Measurements from ENCODE around the gene CPE.
A peak's percentile ranks its signal among the peaks of the same experiment; 100 is the strongest.
"Not testable (repeated sequence)": the region's sequence is repeated elsewhere in the genome, so short reads cannot be mapped to it uniquely, and the experiment has no call there.

Gene CPE

GRCh38 chr4:165464813-165465381 is 86.1 kb downstream of the CPE start:
- no peak for DNase-seq (ENCODE audit: low read depth)

GRCh38 chr4:165470009-165470408 is 91.2 kb downstream of the CPE start:
- no peak for DNase-seq (ENCODE audit: low read depth)

DNA sequence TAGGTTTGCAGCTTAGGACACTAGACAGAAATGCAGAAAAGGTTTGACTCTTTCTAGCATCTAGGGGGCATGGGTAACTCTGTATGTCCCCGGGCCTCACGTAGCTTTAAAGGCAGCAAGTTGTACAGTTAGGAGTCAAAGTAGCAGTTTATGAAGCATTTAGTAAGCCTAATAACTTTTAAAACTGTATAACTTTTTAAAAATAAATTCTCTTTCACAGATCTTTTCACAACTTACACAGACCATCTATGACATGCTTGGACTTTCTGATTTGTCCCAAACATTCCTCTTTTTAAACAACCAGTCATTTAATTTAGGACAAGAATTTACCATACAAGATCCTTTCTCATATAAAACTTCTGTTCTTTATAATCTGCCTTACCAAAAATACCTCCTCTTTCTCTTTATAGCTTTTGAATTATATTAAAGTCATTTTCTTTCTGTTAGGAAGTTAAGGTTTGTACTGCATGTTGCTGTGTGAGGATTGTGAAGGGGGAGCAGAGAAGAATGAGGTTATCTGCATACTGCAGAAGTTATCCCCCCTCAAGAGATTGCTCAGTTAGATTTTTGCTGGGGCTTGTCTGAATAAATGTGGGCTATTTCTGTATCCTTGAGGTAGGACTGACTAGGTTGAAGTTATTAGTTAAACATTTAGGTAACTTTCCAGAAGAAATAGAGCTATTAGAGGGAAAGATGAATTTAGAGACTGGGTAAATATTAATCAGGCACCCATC is 94.3 kb downstream of the CPE start:
- no peak for DNase-seq (ENCODE audit: low read depth)

DNA sequence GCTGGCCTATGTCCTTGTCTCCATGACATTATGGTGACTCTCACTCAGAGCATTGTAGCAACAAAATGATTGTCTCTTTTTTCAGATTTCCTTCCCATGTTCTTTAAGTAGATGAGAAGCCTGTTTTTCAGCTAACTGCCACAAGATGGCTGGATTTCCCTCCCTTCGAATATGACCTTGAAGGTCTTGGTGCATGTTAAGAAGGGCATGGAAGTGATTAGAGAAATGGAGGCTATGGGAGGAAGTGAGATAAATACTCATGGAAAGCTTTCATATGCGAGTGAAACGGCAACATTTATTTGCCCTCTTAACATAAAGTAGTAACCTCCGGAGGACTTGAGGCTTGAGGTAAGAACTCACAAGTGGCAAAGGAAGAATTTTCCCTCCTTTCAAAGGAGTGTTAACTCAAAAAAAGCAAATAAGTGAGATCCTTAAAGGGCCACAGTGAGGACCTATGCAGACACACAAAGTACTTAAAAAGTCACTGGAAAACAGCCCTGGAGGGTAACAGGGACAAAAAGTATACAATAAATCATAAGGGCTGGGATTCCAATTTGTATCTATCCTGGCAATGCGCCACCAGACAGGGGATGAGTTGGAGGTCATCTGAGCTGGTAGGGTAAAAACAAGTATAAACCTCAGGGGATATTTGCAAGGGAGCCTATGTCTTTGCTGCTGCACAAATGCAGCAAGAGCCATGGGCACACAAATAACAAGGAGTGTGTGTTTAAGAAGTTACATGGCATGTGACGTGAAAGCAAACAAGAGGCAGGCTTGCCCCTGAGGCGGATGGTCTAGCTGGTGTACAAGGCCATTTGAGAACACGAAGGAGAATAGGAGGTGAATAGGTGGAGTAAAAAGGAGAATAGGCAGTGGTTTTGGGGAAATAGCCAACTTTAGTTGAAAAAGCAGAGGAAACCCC is 96.2 kb downstream of the CPE start:
- no peak for DNase-seq (ENCODE audit: low read depth)

- no peak for DNase-seq (ENCODE audit: low read depth)
Observed at GRCh38 chr4:165475706-165476070, 96.9 kb downstream of the CPE start.

- DNase-seq (ENCODE audit: low read depth), result no peak
Observed at GRCh38 chr4:165476214-165477098, 97.6 kb downstream of the CPE start.

- DNase-seq (ENCODE audit: low read depth), result no peak
Observed at GRCh38 chr4:165477799-165478198, 99.0 kb downstream of the CPE start.

DNA sequence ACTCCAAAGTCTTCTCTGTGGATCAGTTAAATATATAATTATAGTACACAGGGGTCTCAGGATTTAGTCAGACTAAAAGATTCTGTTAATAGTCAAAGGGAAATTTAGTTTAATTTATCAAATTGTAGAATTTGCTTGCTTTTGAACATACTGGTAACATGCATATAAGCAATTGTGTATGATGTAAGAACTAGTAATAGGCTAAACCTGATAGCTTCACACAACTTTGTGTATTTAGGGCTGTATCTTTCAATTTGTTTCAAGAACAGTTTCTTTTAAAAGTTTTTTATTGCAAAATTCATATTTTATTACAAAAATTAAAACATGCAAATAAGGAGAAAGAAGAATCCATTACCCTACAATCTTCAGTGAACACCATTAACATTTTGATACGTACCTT is 99.5 kb downstream of the CPE start:
- no peak for DNase-seq (ENCODE audit: low read depth)

- no peak for DNase-seq (ENCODE audit: low read depth)
Observed at GRCh38 chr4:165481053-165481835, 102.4 kb downstream of the CPE start.

DNA sequence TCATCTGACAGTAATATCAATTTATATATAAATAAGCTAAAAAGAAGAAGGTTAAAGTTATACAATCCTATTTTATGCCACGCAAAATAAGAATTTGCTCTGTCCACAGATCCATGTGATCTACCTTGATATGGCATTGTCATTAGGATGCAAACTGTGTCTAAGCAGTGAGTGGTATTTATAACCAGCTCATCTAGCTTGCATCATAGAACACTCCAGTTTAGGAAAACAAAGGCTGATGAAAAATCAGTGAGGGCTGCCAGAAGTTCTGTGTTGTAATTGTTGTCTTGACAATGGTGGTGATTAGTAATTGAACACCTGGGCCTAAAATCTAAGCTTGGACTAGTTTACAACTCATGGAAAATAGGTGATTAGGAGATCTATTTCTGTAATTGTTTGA is 111.0 kb downstream of the CPE start:
- DNase-seq (ENCODE audit: low read depth), result no peak

- DNase-seq (ENCODE audit: low read depth), result not testable (repeated sequence)
Observed at GRCh38 chr4:165492583-165492982, 113.8 kb downstream of the CPE start.

GRCh38 chr4:165493359-165493758 is 114.6 kb downstream of the CPE start:
- DNase-seq (ENCODE audit: low read depth), result peak; percentile 36

DNA sequence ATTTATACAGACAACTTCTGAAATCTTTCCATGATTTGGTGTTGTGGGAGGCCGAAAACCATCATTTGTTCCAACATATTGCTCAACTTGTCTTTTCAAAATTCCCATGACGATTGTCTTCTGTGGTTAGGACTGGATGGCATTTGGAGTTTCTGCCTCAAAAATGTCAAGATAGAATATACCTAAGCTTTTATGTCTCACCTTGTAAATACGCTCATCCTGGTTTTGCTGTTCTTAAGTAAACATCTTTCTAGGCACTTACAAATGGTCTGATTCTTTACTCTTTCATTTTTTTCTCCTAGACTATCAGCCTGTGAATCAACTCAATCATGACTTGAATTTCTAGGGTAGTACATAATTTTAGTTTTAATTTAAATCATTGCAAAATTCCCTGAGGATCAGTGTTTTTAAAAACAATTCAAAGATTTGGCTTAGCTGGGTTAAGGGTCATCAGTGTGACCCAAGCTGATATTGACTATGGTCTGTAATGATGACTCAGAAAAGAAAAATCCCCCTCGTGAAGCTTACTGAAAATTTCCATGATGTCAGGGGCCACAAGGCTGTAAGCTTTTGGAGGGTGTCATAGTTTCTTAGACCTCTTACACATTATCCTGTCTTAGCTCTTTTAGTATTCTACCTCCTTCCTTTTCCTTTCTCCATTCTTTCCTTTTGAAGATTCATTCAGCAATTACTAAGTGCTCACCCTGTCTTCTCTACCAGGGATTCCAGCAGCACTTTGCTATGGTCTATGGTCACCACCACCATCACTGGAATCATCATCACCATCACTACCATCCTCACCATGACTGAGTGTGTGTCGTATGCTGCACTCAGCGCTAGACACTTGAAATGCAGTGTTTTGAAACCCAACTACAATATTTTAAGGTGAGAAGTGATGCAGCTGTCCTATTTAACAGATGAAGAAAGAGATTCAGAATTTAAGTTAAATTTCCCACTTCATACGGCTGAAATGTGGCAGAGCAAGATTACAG is 124.4 kb downstream of the CPE start:
- DNase-seq (ENCODE audit: low read depth), result no peak

DNA sequence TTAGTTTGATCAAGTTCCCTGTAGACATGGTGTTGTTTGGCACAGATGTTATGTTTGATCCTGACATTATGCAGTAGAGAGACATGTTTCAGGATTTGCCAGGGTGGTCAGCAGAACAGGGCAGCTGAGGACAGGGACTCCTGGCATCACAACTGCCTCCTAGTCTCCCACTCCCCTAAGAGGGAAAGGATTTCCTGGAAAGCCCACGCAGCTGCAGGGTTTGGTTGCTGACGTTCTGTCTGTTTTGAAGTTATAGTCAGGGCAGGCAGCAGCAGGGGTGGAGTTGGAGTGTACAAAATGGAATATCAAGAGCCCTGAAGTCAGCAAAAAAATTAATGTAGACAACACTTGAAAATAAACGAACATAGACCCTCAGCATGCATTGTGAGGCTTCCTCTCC is 125.4 kb downstream of the CPE start:
- DNase-seq (ENCODE audit: low read depth), result no peak

GRCh38 chr4:165505958-165506837 is 127.4 kb downstream of the CPE start:
- no peak for DNase-seq (ENCODE audit: low read depth)

- DNase-seq (ENCODE audit: low read depth), result no peak
Observed at GRCh38 chr4:165506849-165507248, 128.0 kb downstream of the CPE start.

DNA sequence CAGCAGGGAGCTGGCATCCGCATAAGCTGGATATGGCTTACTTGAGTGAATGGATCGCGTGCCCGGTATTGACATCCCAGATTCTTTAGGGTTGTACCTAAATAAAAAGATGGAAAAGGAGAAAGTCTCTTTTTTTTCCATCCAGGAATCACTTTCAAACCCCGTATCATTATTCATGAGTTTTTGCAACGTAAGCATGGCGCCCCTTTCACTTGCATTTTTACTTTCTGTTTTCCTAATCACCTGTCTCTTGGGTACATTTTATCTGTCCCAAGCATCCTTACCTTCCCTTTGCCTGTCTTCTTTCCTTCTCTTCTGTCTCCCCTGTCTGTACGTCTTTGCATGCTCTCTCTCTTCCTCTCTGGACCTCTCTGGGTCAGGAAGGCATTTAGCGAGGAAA is 128.6 kb downstream of the CPE start:
- no peak for DNase-seq (ENCODE audit: low read depth)

- no peak for DNase-seq (ENCODE audit: low read depth)
Observed at GRCh38 chr4:165508372-165509120, 129.7 kb downstream of the CPE start.
